ENCODE data around the gene LUC7L.
"Not testable (repeated sequence)": the region's sequence is repeated elsewhere in the genome, so short reads cannot be mapped to it uniquely, and the experiment has no call there.

Gene LUC7L

GRCh38 chr16:164134-164823 is 65.0 kb downstream of the LUC7L start:
- DNase-seq: not testable (repeated sequence)

GRCh38 chr16:163696-164095 is 65.6 kb downstream of the LUC7L start:
- DNase-seq: not testable (repeated sequence)

DNA sequence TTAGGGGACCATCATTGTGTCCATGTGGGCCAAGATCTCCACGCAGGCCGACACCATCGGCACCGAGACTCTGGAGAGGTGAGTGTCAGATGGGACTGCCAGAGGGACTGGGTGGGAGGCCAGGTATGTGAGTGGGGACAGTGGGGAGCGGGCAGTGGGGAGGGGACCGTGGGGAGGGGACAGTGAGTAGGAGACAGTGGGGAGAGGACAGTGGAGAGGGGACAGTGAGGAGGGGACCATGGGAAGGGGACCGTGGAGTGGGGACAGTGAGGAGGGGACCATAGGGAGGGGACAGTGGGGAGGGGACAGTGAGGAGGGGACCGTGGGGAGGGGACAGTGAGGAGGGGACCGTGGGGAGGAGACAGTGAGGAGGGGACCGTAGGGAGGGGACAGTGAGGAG is 66.1 kb downstream of the LUC7L start:
- not testable (repeated sequence) for DNase-seq

DNA sequence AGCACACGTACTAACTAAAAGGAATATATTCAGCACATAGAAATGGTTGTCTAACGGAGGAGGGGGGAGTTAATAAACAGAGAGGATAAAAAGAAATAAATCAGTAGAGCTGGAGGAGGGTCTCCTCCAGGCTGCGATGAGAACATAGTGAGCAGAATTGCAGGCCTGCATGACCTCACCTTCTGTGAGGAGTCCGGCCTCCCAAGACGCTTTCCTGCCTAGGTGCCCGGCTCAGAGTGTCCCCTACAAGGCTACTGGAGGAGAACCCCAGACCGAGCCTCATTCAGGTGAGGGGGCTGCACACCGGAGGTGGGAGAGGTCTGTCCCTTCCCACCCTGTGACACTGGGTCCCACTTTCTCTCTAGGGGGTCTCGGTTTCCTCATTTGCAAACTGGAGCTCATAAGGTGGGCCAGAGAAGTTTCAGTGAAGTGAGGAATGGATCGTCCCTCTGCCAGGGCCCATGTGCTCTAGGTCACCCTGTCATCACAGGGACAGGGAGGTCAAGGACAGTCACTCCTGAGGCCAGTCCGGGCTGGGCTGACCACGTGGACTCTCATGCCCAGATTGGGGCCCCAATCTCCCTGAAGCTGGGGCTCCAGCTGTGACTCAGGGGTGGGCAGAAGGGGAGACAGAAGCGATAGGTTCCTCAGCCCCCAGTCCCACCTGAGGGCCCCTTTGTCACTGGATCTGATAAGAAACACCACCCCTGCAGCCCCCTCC is 66.8 kb downstream of the LUC7L start:
- no peak for DNase-seq

DNA sequence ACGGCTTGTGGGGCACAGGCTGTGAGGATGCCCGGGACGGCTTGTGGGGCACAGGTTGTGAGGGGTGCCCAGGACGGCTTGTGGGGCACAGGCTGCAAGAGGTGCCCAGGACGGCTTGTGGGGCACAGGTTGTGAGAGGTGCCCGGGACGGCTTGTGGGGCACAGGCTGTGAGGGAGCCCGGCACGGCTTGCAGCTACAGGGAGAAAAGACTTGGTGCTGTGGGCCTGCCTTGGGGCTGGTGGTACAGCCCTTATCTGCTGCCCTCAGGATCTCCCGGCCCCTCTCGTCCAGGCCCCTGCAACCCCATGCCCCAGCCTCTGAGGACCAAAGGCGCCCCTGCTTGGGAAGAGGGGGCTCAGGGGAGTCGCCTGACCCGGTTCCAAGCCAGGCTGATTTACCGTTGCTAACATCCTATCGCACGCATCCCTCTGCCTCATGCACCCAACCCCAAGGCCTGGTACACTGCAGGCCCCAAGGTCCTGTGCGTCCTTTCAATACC is 68.5 kb downstream of the LUC7L start:
- DNase-seq: no peak

GRCh38 chr16:160242-160641 is 69.0 kb downstream of the LUC7L start:
- not testable (repeated sequence) for DNase-seq

- no peak for DNase-seq
Measured at GRCh38 chr16:159136-159849, 70.0 kb downstream of the LUC7L start.

GRCh38 chr16:155031-155398 is 74.2 kb downstream of the LUC7L start:
- DNase-seq: no peak

DNA sequence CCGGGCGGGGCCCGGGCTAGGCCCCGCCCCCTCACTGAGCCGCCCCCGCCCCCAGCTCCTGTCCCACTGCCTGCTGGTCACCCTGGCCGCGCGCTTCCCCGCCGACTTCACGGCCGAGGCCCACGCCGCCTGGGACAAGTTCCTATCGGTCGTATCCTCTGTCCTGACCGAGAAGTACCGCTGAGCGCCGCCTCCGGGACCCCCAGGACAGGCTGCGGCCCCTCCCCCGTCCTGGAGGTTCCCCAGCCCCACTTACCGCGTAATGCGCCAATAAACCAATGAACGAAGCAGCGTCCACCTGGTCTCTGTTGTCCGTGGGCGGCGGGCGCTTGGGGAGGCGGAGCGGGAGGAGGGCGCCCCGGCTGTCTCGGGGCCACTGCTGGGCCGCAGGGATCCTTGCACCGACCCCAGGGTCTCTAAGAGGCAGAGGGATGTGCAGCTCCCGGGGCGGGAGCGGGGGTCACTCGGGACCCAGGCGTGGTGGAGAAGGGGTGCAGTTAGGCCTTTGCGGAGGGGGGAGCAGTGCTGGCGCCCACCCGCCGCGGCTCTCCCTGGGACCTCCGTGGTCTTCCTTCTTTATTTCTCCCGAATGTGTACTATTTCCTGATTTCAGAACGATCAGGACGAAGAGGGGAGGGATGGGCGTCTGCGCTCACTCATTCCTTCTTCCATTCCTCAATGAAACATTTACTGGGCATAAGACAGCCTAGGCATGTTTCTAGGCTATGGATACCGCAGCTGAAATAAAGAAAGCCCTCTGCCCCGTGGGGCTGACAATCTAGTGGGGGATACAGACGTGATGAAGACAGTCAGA is 74.8 kb downstream of the LUC7L start:
- DNase-seq: peak; percentile 26

- not testable (repeated sequence) for DNase-seq
Measured at GRCh38 chr16:153550-154216, 75.6 kb downstream of the LUC7L start.

DNA sequence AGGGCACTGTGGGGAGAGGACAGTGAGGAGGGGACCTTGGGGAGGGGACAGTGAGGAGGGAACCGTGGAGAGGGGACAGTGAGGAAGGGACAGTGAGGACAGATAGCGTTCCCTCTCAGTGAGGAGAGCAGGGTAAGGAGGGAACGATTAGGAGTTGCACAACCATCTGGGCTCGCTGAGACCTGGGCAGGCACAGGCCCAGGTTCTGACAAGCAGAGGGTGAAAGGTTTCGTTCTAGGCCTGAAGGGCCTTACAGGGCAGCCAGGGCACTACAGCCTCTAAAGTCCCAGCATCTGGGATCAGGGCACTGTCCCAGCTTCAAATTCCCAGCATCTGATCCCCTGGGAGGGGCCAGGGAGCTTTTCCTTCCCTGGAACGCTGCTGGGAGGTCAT is 76.1 kb downstream of the LUC7L start:
- not testable (repeated sequence) for DNase-seq

DNA sequence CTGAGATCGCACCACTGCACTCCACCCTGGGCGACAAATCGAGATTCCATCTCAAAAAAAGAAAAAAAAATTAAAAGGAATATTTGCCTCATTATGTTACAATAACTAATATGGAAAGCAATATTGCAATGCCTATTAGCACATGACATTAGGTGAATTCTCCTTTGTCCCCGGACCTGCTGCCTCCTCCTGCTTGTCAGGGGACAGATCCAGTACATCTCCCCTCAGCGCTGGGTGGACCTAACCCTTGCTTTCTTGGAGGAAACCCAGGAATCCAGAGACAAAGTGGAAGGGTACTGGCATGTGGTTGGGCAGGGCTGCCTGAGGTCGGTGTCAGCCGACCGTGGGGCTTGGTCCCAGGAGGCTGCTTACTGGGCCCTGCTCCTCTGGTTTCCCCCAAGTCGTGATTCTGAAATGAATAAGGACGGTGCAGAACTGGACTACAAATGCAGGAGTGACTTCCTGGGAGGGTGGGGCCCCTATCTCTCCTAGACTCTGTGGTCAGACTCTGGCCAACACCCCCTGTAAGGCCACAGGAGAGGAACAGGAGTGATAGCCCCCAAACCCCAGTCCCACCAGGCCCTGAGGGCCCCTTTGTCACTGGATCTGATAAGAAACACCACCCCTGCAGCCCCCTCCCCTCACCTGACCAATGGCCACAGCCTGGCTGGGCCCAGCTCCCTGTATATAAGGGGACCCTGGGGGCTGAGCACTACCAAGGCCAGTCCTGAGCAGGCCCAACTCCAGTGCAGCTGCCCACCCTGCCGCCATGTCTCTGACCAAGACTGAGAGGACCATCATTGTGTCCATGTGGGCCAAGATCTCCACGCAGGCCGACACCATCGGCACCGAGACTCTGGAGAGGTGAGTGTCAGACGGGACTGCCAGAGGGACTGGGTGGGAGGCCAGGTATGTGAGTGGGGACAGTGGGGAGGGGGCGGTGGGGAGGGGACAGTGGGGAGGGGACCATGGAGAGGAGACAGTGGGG is 76.8 kb downstream of the LUC7L start, which contains the start of gene HBZ:
TSS of gene HBZ (plus strand) at position 504 of the 988 bp plus-strand sequence. CDS start at position 770, 266 bp downstream.
- DNase-seq: no peak

DNA sequence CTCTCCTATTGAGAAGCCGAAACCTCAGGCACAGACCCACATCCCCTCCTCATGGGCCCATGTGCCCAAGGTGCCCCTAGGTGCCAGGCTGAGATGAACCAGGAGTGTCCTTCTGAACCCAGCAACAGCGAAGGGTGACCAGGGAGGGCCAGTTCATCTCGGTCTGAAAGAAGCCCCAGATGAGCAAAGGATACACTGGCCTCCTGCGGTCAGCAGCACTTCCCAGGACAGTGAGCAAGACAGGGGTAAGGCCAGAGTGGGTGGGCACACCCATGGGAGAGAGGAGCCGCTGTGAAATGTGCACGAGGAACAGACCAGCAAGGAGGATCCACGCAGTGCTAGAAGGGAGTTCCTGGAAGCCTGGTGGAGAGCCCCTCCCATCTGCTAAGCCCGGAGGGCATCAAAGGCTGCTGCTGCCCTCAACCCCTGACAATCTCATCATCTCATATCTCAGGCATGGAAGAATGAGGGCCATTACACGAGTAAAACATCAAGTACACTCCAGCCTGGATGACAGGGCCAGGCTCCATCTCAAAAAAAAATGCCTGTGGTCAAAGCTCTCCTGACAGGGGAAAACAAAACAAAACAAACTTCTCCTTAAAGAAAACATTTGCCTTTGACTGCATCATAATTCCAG is 80.1 kb downstream of the LUC7L start:
- no peak for DNase-seq

- DNase-seq: no peak
Measured at GRCh38 chr16:146646-147045, 82.6 kb downstream of the LUC7L start.

DNA sequence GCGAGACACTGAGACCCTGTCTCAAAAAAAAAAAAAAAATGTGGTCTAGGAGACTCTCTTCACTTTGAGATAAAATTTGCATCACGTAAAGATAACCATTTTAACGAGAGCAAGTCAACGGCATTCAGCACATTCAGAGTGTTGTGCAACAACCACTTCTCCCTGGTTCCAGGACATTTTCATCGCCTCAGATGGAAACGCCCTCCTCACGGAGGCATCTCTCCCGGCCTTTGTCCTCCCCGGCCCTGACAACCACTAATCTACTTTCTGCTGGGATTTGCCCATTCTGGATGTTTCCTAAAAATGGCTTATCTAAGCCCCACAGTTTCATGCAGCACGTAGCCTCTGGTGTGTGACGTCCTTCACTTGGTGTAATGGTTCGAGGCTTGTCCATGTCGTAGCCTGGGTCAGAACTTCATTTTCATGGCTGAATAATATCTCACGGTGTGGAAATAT is 84.4 kb downstream of the LUC7L start:
- no peak for DNase-seq

DNA sequence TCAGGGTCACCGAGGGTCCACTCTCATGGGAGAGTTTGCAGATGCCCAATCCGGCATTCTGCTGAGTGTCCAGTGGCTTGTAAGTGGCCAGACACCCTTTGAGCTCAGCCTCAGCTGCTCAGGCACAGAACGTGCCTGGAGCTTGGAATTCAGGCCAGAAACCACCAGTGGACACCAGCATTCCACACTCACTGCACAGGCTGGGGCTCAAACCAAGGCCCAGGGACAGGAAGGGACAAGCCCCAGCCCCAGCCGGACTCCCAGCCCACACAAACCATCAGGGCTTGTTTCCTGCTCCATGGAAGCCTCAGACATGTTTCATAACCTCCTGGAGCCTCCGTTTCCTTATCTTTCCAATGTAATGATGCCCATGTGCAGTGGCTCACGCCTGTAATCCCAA is 85.8 kb downstream of the LUC7L start:
- no peak for DNase-seq

GRCh38 chr16:143047-143446 is 86.2 kb downstream of the LUC7L start:
- no peak for DNase-seq

- DNase-seq: no peak
Measured at GRCh38 chr16:142405-142967, 86.8 kb downstream of the LUC7L start.

DNA sequence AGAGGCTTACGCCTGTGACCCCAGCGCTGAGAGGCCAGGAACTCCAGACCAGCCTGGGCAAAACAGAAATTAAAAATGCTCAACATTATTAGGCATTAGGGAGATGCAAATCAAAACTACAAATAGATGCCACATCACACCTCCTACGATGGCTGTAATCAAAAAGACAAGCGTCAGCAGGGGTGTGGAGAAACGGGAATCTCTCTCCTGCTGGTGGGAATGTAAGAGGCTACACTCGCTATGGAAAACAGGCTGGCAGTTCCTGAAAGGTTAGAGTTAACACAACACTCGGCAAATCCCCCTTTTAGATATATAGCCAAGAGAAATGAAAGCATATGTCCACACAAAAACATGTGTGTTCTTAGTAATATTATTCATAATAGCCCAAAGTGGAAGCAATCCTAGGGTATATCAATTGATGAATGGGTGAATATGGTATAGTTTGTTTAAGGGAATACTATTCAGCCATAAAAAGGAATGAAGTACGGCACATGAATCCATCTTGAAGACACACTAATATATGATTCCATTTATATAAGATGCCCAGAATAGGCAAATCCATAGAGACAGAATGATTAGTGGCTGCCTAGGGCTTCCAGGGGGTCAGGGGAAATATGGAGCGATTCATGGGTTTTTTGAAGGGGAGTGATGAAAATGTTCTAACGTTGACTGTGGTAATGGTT is 88.9 kb downstream of the LUC7L start:
- no peak for DNase-seq
